Measurements from ENCODE around the gene BICDL1. TPM values are rescaled to one million over a fixed set of nuclear protein-coding genes. Genes with fewer than 3 reads are reported as not detected.

The BICDL1 gene
- total and polyA plus RNA-seq, 10 of the 15 experiments (the other 5 are each of a cell fraction or from before 2014, with no cell fraction given) = 0.72 to 12.3 (median 4.2) TPM

- TF ChIP-seq DPF2 (IDR thresholded peaks at IDR 0.05) (peak; percentile 69; the same call in 1 of the 2 replicates), TAF1 (IDR thresholded peaks at IDR 0.05; ENCODE audit: borderline replicate concordance, low read depth, low read length) (no peak)
Measured at GRCh38 chr12:120086801-120087621, 98.0 kb downstream of the BICDL1 start (continued).

DNA sequence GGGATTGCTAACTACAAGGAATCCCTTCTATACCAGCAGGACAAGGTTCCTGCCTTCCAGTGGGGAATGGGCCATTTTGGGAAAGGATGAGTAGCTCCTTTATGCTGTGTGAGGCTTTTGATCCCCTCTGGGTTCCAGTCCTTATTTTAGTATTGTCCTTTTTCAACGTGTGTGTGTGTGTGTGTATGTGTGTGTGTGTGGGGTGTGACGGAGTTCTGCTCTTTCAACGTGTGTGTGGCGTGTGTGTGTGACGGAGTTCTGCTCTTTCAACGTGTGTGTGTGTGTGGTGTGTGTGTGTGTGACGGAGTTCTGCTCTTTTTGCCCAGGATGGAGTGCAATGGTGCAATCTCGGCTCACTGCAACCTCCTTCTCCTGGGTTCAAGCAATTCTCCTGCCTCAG lies 100.1 kb downstream of the BICDL1 start:
- 85% methylated on average over 8 of the region's 8 CpGs for WGBS (ENCODE audit: insufficient coverage, insufficient replicate concordance, low lambda C conversion rate, missing lambda C conversion rate)
- H3K79me2 ChIP-seq (ENCODE audit: control insufficient read depth, insufficient read depth, low read length) = no peaks in the 10 kb centered on the region
- H3K4me3 ChIP-seq = no peak overlapping the region
- FAIRE-seq = no peak
- H3K4me1 ChIP-seq (ENCODE audit: control insufficient read depth, insufficient read depth, low read length) = peaks cover 12% of the 10 kb centered on the region
- ChIA-PET POLR2A (interaction anchor here (0.6 to 3.1 kb wide), 3 partner anchors 44 to 402 kb away, joined by 4 to 7 read pairs (median 6); partner anchors contain the start of gene BICDL1), CTCF (no interaction called here), SMC1A (ENCODE audit: uncharacterized antibody, unreplicated experiment) (interaction anchor here (1.0 kb wide), 1 partner anchor 16 kb away, joined by 3 read pairs; no protein-coding TSS in a partner anchor), RAD21 (ENCODE audit: unreplicated experiment) (interaction anchor here (0.9 to 2.7 kb wide), 2 partner anchors 29 to 43 kb away, joined by 3 to 37 read pairs; partner anchors contain the start of gene RAB35)
- in situ Hi-C loops (cut with MboI) (no loop called here), intact Hi-C loops (cut with micrococcal nuclease; ENCODE audit: unreplicated experiment) (loop anchor here (10.0 kb wide), 2 partner anchors 74 to 154 kb away; no protein-coding TSS in a partner anchor)
- peaks cover 0 to 11% of the 10 kb centered on the region in 2 experiments; a peak in 3 of 4 replicates for H3K36me3 ChIP-seq (ENCODE audit: control insufficient read depth in 2 of 2, insufficient read depth in 2 of 2, low read length in 1 of 2)
- no peak for TF ChIP-seq CBFB (IDR thresholded peaks at IDR 0.05; ENCODE audit: low read depth)
- no peak for TF ChIP-seq MYB (IDR thresholded peaks at IDR 0.05; ENCODE audit: borderline replicate concordance, low read depth, low read length)
- TF ChIP-seq BCL3 (IDR thresholded peaks at IDR 0.05; ENCODE audit: borderline replicate concordance, insufficient read depth, low read depth, low read length, poor library complexity, severe bottlenecking) = no peak
- TF ChIP-seq GATAD2B (conservative IDR thresholded peaks at IDR 0.05; ENCODE audit: low read depth) = no peak
- no peaks in the 10 kb centered on the region for H3K9me3 ChIP-seq (replicated peaks; ENCODE audit: control insufficient read depth, insufficient read depth, low read length)
- no peak overlapping the region for H3K9ac ChIP-seq (ENCODE audit: control insufficient read depth, insufficient read depth, low read length)
- no peaks in the 10 kb centered on the region; the same call in 1 of the 2 replicates for H4K20me1 ChIP-seq (ENCODE audit: control insufficient read depth, insufficient read depth)
- DNase-seq (ENCODE audit: low read depth, low spot score) = no peak
- H3K27ac ChIP-seq (ENCODE audit: control insufficient read depth, insufficient read depth) = no peak overlapping the region
- no TSS peak for BruUV-seq (replicated peaks)
- no peak overlapping the region for H2AFZ ChIP-seq (ENCODE audit: control insufficient read depth, low read depth, low read length)
- ATAC-seq = no peak
- H3K4me2 ChIP-seq (ENCODE audit: control insufficient read depth, insufficient read depth) = no peak overlapping the region
- H3K27me3 ChIP-seq (replicated peaks in 1 of 2; ENCODE audit: control insufficient read depth in 2 of 2, insufficient read depth in 2 of 2, low read length in 1 of 2) = no peaks in the 10 kb centered on the region
